K562 (cell line): ENCODE data around the gene URGCP.

Source experiments
- CREB1 ChIP-seq, 2 experiments: sonication (generic) in 1 of 2; formaldehyde crosslinking in 1 of 2; IDR thresholded peaks; 2 replicates each; pipeline versions ENCODE4 v1.6.1 to v1.8.0; 2012 to 2022; ENCODE audit warnings: inconsistent platforms in 1 of 2, mild to moderate bottlenecking in 1 of 2, missing genetic modification reagents in 1 of 2, moderate library complexity in 1 of 2
- JUNB ChIP-seq: fragments of 450-650 bp; formaldehyde crosslinking; conservative IDR thresholded peaks from 2 replicates; pipeline ENCODE4 v1.4.0; 2020; ENCODE audit warnings: mild to moderate bottlenecking
- NFXL1 ChIP-seq: fragments of 450-650 bp; formaldehyde crosslinking; IDR thresholded peaks from 2 replicates; pipeline ENCODE4 v1.4.0; 2021; ENCODE audit warnings: mild to moderate bottlenecking
- RCOR1 ChIP-seq, 2 experiments: IDR thresholded peaks; 2 replicates each; pipeline ENCODE4 v1.6.1; 2012; ENCODE audit warnings: low read depth in 2 of 2, low read length in 2 of 2, borderline replicate concordance in 1 of 2, improper control_type of control experiment in 1 of 2
- SMC3 ChIP-seq: conservative IDR thresholded peaks from 2 replicates; pipeline ENCODE4 v1.6.1; 2011; ENCODE audit warnings: low read depth, low read length, improper control_type of control experiment; ENCODE audit not compliant: insufficient read depth
- TSHZ1 ChIP-seq: fragments of 250-450 bp; sonication (Bioruptor Pico); IDR thresholded peaks from 2 replicates; pipeline ENCODE4 v1.4.0; 2020; ENCODE audit warnings: mild to moderate bottlenecking, moderate library complexity
- ZNF175 ChIP-seq: fragments of 200-800 bp; sonication (Bioruptor generic); IDR thresholded peaks from 2 replicates; pipeline ENCODE4 v1.6.1; 2016; ENCODE audit warnings: low read depth, mild to moderate bottlenecking, missing genetic modification characterization, missing compliant biosample characterization
- TF ChIP-seq, protein P1 (sequence below): fragments of 450-650 bp; formaldehyde crosslinking; IDR thresholded peaks from 2 replicates; pipeline ENCODE4 v1.4.0; 2022; ENCODE audit warnings: missing genetic modification characterization

DNA sequence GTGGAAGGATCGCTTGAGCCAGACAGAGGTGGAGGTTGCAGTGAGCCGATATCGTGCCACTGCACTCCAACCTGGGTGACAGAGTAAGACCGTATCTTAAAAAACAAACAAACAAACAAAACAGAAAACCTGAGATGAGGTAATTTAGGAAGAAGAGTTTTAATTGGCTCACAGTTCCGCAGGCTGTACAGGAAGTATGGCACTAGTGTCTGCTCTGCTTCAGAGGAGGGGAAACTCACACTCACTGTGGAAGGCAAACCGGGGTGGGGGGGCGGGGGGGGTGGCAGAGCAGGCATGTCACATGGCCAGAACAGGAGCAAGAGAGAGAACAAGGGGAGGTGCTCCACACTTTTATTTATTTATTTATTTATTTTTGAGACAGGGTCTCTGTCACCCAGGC, 24.9 kb upstream of the URGCP start:
- no peak for TF ChIP-seq CREB1 (IDR thresholded peaks at IDR 0.05)
- TF ChIP-seq CREB1 (CRISPR knock-in tag; IDR thresholded peaks at IDR 0.05): no peak
- no peak for TF ChIP-seq ZNF175 (CRISPR knock-in tag)
- no peak for TF ChIP-seq RCOR1 (IDR thresholded peaks at IDR 0.05; ENCODE audit: borderline replicate concordance in 1 of 2, low read depth in 2 of 2, low read length in 2 of 2)
- TF ChIP-seq SMC3: no peak
- TF ChIP-seq TSHZ1 (CRISPR knock-in tag): no peak
- TF ChIP-seq, protein P1, sequence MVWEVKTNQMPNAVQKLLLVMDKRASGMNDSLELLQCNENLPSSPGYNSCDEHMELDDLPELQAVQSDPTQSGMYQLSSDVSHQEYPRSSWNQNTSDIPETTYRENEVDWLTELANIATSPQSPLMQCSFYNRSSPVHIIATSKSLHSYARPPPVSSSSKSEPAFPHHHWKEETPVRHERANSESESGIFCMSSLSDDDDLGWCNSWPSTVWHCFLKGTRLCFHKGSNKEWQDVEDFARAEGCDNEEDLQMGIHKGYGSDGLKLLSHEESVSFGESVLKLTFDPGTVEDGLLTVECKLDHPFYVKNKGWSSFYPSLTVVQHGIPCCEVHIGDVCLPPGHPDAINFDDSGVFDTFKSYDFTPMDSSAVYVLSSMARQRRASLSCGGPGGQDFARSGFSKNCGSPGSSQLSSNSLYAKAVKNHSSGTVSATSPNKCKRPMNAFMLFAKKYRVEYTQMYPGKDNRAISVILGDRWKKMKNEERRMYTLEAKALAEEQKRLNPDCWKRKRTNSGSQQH (CRISPR knock-in tag): no peak
- no peak for TF ChIP-seq JUNB
- no peak for TF ChIP-seq NFXL1 (CRISPR knock-in tag)
